Measurements from ENCODE around the gene HS3ST3A1. TPM values are rescaled to one million over a fixed set of nuclear protein-coding genes. Genes with fewer than 3 reads are reported as not detected.

The HS3ST3A1 gene
- total and polyA plus RNA-seq, 9 donors: 2.2 to 41.4 (median 10.7) TPM

DNA sequence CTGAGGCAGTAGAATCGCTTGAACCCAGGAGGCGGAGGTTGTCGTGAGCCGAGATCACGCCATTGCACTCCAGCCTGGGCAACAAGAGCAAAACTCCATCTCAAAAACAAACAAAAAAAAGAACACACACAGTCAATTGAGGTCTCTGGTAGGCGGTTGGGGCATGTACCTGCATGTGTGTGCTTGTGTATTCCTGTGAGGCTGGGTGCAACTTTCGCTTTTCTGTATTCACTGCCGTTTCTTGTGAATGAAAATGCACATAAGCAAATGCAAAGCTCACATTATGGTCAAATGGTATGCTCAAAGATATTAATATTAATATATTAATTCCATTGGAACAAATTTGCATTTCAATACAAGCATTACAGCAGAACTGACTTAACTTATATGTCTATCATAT lies 20.9 kb downstream of the HS3ST3A1 start:
- Histone ChIP-seq H3K27ac (no peak overlapping the region), H3K9me3 (no peaks in the 10 kb centered on the region), H3K4me1 (ENCODE audit: insufficient read depth) (no peaks in the 10 kb centered on the region), H3K4me3 (no peak overlapping the region), H3K36me3 (no peaks in the 10 kb centered on the region), H3K27me3 (no peaks in the 10 kb centered on the region)
- intact Hi-C loops (cut with DNase I): no loop called here
- no peak for TF ChIP-seq EP300 (IDR thresholded peaks at IDR 0.05)
- no peak for DNase-seq
- 85 to 96% (median 95%) methylated on average over 8 of the region's 8 CpGs for WGBS, 3 donors

DNA sequence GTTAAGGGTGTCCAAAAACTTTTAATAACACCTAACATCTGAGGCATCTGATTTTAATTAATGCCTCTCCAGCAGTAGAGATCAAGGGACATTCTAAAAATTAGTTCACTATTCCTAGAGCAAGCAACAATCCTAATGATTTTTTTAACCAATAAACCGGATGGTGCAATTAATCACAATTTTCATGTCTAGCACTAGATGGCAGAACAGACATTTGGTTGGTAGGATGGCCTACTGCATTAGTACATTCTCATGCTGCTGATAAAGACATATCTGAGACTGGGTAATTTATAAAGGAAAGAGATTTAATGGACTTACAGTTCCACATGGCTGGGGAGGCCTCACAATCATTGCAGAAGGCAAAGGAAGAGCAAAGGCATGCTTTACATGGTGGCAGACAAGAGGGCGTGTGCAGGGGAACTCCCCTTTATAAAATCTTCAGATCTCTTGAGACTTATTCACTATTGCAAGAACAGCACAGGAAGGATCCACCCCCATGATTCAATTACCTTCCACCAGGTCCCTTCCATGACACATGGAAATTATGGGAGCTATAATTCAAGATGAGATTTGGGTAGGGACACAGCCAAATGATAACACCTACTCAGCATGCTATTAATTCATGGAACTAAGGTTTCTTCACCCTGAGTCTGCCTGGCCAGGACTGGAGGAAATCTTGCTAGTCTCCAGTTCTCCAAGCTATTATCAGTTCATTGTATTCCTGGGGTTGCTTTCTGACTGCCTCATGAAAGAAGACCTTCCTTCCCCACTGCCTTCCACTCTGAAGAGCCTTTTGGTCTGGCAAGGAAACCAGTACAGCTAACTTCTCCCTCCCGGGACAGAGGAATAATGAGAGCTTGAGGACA lies 24.8 kb downstream of the HS3ST3A1 start:
- WGBS, 3 donors: 89 to 94% (median 90%) methylated on average over 3 of the region's 3 CpGs
- intact Hi-C loops (cut with DNase I): no loop called here
- H3K4me3 ChIP-seq: no peak overlapping the region
- H3K36me3 ChIP-seq: no peaks in the 10 kb centered on the region
- H3K4me1 ChIP-seq (ENCODE audit: insufficient read depth): peaks cover 1% of the 10 kb centered on the region
- H3K27ac ChIP-seq: no peak overlapping the region
- no peaks in the 10 kb centered on the region for H3K9me3 ChIP-seq
- TF ChIP-seq EP300 (IDR thresholded peaks at IDR 0.05): no peak
- TF ChIP-seq POLR2A (IDR thresholded peaks at IDR 0.05): no peak
- TF ChIP-seq CTCF (IDR thresholded peaks at IDR 0.05): no peak
- no peaks in the 10 kb centered on the region for H3K27me3 ChIP-seq
- no peak for DNase-seq

DNA sequence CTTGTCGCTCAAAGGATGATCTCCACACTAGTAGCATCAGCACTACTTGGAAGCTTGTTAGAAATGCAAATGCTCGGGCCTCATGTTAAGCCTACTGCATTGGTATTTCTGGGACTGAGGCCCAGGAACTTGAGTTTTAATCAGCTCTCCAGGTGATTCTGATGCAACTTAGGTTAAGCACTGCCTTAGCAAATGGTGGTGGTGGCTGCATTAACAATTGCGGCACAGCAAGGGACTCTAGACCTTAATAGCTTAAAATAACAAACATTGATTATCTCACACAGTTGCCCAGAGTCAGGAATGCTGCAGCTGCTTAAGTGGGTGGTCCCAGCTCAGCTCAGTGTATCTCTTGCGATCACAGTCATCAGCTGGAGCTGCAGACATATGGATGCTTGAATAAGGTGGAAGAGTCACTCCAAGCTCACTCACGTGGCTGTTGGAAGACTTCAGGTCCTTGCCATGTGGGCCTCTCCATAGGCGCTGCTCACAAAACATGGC lies 25.8 kb downstream of the HS3ST3A1 start:
- intact Hi-C loops (cut with DNase I): no loop called here
- Histone ChIP-seq H3K9me3 (no peaks in the 10 kb centered on the region), H3K27me3 (no peaks in the 10 kb centered on the region), H3K36me3 (no peaks in the 10 kb centered on the region), H3K27ac (no peak overlapping the region), H3K4me1 (ENCODE audit: insufficient read depth) (peaks cover 1% of the 10 kb centered on the region), H3K4me3 (no peak overlapping the region)
- no peak for DNase-seq
- 58 to 82% (median 76%) methylated on average over 6 of the region's 6 CpGs for WGBS, 3 donors
- no peak for TF ChIP-seq CTCF (IDR thresholded peaks at IDR 0.05)
- no peak for TF ChIP-seq EP300 (IDR thresholded peaks at IDR 0.05)
- no peak for TF ChIP-seq POLR2A (IDR thresholded peaks at IDR 0.05)

DNA sequence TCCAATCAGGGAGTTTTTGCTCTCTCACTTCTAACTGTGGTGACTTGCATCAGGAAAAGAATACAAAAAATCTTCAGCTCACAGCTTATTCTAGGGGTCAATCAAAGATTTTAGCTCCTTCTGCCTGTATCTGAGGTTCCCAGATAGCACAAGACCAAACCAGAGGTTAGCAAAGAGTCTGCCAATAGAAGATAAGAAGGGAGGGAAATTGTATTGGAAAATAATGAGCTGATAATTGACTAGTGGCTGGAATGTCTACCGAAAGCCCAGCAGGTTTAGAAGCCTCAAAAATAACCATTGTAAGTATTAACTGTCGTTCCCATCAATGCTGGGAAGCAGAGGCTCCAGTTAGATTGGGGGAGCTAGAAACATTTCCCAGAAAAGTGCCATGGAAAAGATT lies 26.3 kb downstream of the HS3ST3A1 start:
- H3K36me3 ChIP-seq: no peaks in the 10 kb centered on the region
- intact Hi-C loops (cut with DNase I): no loop called here
- WGBS, 3 donors: 78 to 87% (median 84%) methylated on average over 2 of the region's 2 CpGs
- no peak overlapping the region for H3K4me3 ChIP-seq
- no peaks in the 10 kb centered on the region for H3K27me3 ChIP-seq
- no peak overlapping the region for H3K27ac ChIP-seq
- DNase-seq: no peak
- H3K4me1 ChIP-seq (ENCODE audit: insufficient read depth): peaks cover 1% of the 10 kb centered on the region
- no peak for TF ChIP-seq POLR2A (IDR thresholded peaks at IDR 0.05)
- no peak for TF ChIP-seq CTCF (IDR thresholded peaks at IDR 0.05)
- TF ChIP-seq EP300 (IDR thresholded peaks at IDR 0.05): no peak
- no peaks in the 10 kb centered on the region for H3K9me3 ChIP-seq

DNA sequence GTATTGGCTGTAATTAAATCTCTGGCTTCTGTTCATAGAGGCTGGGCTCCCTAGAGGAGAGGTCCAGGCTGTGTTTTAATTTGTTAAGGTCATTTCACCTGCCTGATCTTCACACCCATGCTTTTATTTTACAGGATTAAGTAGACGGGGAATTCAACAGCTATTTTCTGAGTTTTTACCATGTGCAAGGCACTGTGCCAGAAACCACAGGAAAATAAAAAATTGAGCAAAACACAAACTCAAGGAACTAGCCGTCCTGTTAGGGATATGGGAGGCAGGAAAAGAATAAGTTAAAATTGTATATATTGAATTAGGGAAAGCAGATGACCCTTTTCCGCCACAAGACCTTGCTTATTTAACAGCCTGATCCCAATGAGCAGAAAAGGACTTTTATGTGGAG lies 29.1 kb downstream of the HS3ST3A1 start:
- no peaks in the 10 kb centered on the region for H3K27me3 ChIP-seq
- no peaks in the 10 kb centered on the region for H3K36me3 ChIP-seq
- H3K9me3 ChIP-seq: no peaks in the 10 kb centered on the region
- TF ChIP-seq CTCF (IDR thresholded peaks at IDR 0.05) (no peak), EP300 (IDR thresholded peaks at IDR 0.05) (no peak), POLR2A (IDR thresholded peaks at IDR 0.05) (no peak)
- no peak overlapping the region for H3K27ac ChIP-seq
- DNase-seq: no peak
- H3K4me1 ChIP-seq (ENCODE audit: insufficient read depth): peaks cover 4% of the 10 kb centered on the region
- intact Hi-C loops (cut with DNase I): no loop called here
- WGBS, 3 donors: 24 to 27% (median 25%) methylated on average over 3 of the region's 3 CpGs
- H3K4me3 ChIP-seq: no peak overlapping the region
